ENCODE measurements around the gene ZNRF2. TPM values are rescaled to one million over a fixed set of nuclear protein-coding genes. Genes with fewer than 3 reads are reported as not detected.

The ZNRF2 gene
- total RNA-seq, 1 donor from 2014 or later: 18.8 TPM

GRCh38 chr7:30322271-30323005 lies 38.0 kb downstream of the ZNRF2 start:
- peak; percentile 10 for DNase-seq

- DNase-seq: no peak
These were observed 38.6 kb downstream of the ZNRF2 start for GRCh38 chr7:30323006-30323355.

- DNase-seq: no peak
These were observed 43.4 kb downstream of the ZNRF2 start for GRCh38 chr7:30327813-30328212.

GRCh38 chr7:30328381-30328780 lies 44.0 kb downstream of the ZNRF2 start:
- DNase-seq: no peak

- no peak for DNase-seq
These were observed 45.3 kb downstream of the ZNRF2 start for GRCh38 chr7:30329716-30330115.

GRCh38 chr7:30330134-30331111 lies 46.0 kb downstream of the ZNRF2 start:
- no peak for DNase-seq

GRCh38 chr7:30331338-30331737 lies 46.9 kb downstream of the ZNRF2 start:
- peak; percentile 4 for DNase-seq

GRCh38 chr7:30332549-30332948 lies 48.2 kb downstream of the ZNRF2 start:
- no peak for DNase-seq

- no peak for DNase-seq
These were observed 51.5 kb downstream of the ZNRF2 start for GRCh38 chr7:30335763-30336487.

- DNase-seq: no peak
These were observed 60.1 kb downstream of the ZNRF2 start for GRCh38 chr7:30344513-30344912.

- no peak for DNase-seq
These were observed 63.1 kb downstream of the ZNRF2 start for GRCh38 chr7:30347226-30348082.

- DNase-seq: peak; percentile 6
These were observed 63.7 kb downstream of the ZNRF2 start for GRCh38 chr7:30348083-30348560.

GRCh38 chr7:30349170-30349569 lies 64.8 kb downstream of the ZNRF2 start:
- no peak for DNase-seq

GRCh38 chr7:30349816-30350215 lies 65.4 kb downstream of the ZNRF2 start:
- DNase-seq: no peak

- DNase-seq: no peak
These were observed 66.9 kb downstream of the ZNRF2 start for GRCh38 chr7:30351286-30351685.

GRCh38 chr7:30351724-30352123 lies 67.3 kb downstream of the ZNRF2 start:
- no peak for DNase-seq

- no peak for DNase-seq
These were observed 67.8 kb downstream of the ZNRF2 start for GRCh38 chr7:30352169-30352568.

- DNase-seq: no peak
These were observed 69.1 kb downstream of the ZNRF2 start for GRCh38 chr7:30353532-30353931.

GRCh38 chr7:30353932-30354607 lies 69.7 kb downstream of the ZNRF2 start:
- no peak for DNase-seq

GRCh38 chr7:30354791-30355190 lies 70.4 kb downstream of the ZNRF2 start:
- DNase-seq: no peak

- no peak for DNase-seq
These were observed 75.6 kb downstream of the ZNRF2 start for GRCh38 chr7:30359957-30360356.
